Activated CD4-positive, alpha-beta T cell treated with anti-CD3 and anti-CD28 coated beads for 48 hours (primary cell): Measurements from ENCODE around the gene PLA2G4E.
A peak's percentile ranks its signal among the peaks of the same experiment; 100 is the strongest.

Experiments
- DNase-seq: peaks from one replicate; pipeline ENCODE4 v3.0.0-alpha.2; 2020

PLA2G4E gene

DNA sequence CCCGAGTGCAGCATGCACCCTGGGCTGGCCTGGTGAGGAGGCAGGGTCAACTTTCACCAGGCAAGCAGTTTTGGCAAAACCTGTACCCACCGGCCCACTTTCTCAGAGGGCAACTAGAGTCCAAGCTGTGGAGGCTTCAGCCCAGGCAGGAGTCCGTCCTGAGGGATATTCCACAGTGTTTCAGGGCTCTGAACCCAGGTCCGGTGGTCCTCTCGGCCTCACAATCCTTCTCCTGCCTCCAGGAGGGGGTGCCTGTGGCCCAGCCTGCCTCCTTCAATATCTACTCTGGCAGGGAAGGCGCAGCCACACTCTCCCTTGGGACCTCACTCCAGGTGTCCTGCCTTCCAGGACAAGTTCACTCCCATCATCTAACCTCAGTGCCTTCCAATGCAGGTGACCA lies 3.9 kb downstream of the PLA2G4E start:
- DNase-seq: no peak

DNA sequence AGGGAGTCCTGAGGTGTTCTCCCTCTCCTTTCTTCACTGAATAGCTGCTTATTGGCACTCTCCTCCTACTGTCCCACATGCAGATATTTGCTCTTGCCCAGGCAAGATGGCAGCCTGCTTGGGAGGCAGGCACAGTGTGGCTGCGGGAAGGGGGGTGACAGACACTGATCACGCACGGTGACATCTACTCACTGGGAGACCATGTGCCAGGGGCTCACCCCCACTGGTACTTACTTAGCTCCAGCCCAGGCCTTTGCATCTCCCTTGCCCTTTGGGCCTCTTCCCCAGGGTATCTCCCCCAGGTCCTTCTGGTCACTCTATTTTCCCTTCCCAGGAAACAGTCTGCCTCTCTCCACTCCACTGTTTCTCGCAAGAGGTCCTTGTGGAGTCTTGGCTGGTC lies 6.4 kb downstream of the PLA2G4E start:
- DNase-seq: no peak

DNA sequence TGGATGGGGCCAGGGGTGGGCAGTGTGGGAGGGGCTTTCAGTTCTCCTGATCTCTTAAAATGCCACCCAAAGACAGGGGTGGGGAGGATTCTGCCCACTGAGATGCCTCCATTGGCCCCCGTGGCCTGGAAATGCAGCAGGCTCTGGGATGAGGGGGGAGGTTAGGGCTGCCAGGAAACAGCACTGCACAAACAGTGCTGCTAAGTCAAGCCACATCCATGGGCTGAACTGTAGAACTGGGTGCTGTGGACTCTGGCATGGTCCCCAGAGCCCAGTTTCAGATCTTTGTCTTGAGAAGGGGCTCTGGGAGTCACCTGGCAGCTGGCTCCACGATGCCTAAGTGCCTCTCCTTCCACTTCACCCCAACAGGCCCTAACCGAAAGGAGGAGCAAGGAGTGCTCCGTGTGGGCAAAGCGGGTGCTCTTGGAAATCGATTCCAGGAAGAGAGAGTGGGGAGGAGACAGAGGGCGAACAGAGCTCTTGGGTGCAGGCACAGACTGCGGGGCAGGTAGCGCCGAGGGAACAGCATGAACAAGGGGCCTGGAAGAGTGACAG lies 7.8 kb downstream of the PLA2G4E start:
- no peak for DNase-seq

DNA sequence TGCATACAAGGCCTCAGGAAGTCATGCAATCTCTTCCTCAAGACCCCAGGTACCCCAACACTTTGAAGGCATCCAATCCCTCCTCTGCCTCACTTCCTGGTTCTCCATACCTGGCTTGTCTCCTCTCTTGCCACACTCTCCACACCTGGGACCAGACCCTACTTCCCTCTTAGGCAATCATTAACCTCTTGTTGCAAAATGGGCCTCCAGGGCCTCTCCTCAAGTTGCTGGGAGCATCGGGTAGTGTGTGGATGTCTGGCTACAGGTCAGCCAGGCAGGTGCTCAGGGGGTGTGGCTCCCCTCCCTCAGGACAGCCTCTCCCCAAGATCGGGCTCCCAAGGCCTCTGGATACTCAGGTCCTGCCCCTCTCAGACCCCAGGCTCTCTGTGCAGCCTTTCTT lies 8.6 kb downstream of the PLA2G4E start:
- no peak for DNase-seq

DNA sequence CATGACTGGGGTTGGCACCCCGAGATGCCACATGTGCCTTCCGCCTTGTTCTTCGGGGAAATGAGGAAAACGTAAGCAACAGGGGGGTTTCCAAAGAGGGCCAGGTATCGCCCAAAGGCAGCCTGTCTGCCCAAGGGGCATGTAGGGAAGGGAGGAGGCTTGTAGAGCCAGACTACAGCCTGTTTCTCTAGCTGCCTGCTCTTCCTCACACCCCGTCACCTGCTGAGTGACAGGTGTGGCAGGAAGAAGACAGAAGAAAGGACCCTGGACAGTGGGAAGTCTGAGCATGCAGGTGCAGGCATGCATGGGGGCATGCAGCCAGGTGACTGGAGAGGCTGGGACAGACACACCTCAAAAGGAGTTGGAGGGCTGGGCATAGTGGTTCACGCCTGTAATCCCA lies 9.8 kb downstream of the PLA2G4E start:
- no peak for DNase-seq

DNA sequence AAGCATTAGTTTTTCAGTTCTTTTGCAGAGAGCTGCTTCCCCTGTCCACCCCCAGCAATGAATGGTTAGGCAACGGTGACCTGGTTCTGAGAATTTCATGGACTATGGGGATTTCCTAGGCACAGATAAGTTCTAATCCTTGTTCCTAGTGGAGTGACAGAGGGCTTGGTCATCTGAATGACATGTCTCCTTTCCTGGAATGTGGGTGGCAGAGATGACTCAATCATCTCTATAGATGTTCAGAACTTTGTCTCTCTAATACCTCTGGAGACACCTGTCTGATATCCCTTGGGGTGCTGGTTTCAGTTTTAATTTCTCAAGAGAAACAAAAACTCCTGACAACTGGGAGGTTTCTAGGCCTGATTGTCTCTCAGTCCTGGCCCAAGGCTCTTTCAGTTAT lies 10.4 kb downstream of the PLA2G4E start:
- peak; percentile 34 for DNase-seq

DNA sequence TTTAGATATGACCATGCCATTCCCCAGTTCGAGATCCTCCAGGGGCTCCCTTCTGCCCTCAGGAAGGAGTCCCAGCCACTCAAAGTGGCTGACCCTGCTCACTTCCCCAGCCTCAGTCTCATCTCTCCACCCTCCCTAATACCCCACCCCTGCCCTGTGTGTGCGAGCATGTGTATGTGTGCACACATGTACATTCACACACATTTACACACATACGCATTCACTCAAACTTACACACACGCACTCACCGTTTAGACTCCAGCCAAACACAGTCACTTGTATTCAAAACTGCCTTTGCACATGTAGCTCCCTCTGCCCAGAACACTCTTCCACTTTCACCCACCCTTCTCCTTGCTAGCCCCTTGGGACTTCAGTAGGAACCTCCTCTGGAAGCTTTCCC lies 11.4 kb downstream of the PLA2G4E start:
- DNase-seq: no peak

DNA sequence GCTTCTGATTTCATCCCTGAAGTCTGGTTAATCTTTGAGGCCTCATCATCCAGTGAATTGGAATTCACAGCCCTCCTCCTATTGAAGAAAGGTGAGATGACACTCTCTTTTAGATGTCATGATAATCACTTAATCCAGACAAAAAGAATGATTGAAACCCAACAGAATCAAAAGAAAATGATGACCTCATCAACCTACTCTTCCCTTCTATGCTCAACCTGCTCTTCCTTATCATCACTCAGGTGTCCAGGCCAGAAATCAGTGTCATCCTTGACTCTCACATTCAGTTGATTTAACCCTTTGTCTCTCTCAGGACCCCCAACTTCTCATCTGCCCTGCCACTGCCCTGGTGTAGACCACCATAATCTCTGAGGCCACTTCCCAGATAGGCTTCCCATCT lies 11.8 kb downstream of the PLA2G4E start:
- no peak for DNase-seq

DNA sequence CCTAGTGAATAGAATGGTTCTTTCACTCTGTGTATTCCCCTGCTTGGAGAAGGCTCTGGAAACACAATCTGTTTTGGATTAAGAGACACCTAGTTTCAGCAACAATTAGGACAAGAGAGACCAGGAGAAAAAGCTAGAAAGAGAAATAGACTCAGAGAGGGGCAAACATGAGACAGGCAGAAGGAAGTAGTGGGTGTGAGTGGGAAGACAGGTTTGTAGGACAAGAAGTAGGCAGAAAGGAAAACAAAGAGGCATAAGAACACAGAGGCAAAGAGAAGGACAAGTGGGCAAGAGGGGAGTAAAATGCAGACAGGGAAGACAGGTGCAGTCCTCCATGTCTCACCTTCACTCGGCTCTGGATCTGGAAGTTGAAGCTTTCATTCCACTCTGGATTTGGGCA lies 13.5 kb downstream of the PLA2G4E start:
- no peak for DNase-seq

DNA sequence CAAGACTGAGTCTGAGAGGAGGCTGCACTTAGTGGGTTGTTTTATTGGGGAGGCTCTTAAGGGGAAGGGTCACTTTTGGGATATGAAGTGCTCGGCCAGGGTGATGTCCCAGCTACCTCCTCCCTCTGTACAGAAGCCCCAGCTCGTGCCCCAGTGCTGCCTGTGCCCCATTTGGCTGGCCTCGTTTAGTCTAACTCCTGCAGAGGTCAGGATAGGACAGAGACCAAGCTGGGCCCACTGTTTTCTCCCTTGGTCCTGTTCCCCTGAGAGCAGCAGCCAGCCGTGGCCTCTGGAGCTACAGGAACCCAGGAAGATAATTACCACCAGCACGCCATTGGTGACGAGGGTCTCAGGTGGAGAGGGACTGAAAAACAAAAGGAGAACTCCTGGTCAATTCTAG lies 18.5 kb downstream of the PLA2G4E start:
- no peak for DNase-seq

DNA sequence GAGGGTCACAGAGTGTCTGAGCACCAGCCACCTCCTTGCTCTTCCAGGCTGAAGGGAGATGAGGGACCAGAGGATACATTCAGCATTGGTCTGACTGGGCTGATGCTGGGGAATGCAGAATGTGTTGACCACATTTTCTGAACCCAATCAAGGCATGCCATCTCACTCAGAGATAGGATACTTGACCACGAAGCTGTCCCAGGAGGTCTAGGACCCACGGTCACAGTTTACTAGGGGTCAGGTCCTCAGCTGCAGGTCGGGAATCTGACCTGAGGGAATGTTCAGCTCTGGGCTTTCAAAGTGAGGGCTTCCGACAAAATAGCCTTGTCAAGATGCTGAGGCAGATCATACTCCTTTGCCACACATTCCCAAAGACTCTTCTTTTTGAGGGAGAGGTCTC lies 19.6 kb downstream of the PLA2G4E start:
- no peak for DNase-seq

DNA sequence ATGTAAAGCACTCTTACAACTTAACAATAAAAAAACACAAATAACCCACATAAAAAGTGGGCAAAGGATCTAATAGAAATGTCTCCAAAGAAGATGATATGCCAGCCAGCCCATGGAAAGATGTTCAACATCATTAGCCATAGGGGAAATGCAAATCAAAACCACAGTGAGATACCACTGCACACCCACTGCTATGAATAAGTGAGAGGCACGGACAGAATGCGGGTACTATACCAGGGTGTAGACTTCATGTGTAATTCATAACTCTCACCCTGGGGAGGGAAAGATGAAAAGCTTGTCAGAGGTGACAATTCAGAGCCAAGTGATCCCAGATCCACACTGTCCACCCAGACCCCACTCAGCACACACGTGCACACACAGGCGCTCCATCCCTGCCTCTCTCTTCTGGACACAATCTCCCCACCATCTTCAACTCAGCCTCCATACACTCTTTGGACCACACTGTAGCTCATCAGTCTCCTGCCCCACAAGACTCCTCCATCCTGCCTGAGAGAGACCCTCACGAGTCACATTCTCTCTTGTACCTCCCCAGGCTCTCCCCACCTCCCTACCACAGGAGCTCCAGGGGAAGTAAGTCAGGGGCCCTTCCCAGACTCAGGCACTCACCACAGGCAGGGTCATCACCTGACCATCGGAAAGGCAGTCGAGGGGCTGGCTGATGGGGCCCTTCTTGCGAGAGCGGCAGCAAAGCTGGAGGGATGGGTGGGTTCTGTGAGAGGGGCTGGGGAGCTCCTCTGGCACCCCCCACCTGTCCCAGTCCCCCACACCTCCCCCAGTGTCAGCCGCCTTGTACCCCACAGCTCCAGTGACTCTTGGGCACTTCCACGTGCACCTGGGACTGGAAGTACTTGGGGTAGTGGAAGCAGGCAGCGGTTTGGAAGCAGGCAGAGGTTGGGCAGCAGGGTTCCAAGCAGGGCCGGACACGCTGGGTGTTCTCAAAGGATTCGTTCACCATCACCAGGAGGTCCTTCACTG lies 21.3 kb downstream of the PLA2G4E start:
- DNase-seq: peak; percentile 13

DNA sequence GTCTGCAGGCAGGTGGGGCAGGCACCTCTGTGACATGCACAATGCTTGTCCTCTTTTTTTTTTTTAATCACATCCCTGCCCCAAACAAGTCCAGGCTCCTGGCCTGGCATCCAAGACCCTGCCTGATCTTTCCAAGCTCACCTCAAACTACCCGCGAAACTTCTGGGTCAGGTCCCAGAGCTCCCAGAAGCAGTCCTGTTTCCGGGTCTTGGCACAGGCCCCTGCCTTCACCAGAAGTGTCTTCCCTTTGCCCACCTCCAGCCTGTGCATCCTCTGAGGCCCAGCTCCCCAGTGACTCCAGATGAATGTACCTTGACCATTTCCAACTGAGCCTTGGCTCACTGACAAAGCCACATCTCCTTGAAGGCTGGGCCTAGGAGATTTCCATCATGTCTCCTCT lies 23.0 kb downstream of the PLA2G4E start:
- DNase-seq: no peak

DNA sequence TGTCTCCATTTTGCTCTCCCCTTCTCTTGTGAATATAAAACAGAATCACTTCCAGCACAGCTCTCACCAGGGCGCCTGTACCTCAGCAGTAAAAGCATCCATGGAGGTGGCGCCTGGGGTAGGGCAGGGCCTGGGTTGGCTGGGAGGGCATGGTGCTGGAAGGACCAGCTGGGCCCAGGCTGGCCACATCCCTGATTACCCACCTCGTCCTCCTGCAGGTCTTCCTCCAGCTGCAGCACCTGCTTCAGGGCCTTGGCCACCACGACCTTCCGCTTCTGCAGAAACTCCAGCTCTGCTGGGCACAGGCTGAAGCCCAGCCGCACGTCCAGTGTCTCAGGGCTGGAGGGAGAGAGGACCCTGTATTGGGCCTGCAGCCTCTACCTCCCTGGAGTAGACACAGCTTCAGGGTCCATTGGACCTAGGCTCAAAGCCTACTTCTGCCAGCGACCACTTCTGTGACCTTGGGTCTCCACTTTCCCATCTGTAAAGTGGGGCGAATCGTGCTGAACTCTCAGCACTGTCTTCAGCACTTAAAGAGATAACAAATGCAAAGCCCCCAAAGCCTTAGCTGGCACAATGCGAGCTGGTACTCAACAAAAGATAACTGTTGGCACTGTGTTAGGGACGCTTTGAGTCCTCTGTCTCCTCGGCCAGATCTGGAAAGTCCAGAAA lies 23.8 kb downstream of the PLA2G4E start:
- DNase-seq: no peak

DNA sequence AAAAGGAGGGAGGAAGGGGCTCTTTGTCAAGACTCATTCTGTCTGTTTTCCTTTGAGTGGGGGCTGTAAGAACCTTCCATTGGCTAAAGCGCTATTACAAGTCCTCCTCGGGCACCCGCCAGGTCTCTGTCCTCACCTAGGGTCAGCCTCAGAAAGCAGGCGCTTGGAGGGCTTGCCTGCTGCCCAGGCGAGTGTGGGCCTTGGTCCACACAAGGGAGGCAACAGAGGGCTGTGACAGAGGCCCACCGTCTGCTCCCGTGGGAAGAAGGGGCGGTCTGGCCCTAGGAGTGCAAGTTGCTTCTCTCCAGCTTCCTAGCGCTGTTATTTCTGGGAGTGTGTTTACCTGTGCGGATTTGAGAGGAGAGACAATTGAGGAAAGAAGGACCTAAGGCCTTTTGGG lies 24.5 kb downstream of the PLA2G4E start:
- DNase-seq: no peak

DNA sequence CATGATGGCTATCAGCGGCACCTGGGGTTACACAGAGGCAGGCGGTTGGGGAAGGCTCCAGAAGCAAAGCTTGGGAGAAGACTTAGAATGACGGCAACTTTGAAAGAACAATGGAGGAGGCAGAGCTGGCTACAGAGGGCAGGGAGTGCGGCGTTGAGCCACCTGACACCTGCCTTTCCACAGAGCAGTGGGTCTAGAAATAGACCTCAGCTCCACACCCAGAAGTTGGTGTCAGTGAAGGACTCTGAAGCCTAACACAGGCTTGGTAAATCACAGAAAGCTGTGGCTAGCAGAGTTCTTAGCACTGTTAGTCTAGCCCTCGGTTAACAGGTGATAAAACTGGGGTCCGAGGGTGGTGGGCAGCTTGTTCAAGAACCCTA lies 25.4 kb downstream of the PLA2G4E start:
- DNase-seq: no peak

DNA sequence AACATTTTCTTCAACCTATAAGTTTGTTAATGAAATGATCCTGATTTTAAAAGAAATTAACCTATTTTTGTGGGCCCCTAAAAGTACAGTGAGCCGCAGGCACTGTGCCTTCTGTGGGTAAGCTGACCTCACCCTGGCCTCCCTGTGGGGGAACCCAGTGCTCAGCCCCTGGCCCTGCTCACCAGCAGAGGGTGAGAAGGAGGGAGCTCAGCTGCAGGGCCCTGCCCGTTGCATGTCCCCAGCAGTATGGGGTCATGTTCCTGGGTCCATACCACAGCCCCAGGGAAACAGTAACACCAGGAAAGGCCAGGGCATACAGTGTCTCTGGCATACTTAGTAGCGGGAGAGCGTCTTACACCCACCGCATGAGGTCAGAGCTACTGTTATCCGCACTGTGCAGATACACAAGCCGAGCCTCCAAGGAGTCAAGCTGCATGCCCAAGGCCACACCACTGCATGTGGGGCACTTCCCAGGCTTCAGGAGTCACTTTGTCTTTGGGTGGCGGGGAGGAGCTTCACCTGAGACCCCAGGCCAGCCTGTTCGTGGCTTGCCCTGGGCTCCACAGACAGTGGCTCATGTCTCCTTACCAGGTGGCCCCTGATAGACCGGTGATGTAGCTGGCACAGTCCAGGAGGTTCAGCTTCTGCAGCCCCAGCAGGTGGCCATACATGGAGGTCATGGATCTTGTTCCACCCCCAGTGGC lies 25.9 kb downstream of the PLA2G4E start:
- DNase-seq: no peak

DNA sequence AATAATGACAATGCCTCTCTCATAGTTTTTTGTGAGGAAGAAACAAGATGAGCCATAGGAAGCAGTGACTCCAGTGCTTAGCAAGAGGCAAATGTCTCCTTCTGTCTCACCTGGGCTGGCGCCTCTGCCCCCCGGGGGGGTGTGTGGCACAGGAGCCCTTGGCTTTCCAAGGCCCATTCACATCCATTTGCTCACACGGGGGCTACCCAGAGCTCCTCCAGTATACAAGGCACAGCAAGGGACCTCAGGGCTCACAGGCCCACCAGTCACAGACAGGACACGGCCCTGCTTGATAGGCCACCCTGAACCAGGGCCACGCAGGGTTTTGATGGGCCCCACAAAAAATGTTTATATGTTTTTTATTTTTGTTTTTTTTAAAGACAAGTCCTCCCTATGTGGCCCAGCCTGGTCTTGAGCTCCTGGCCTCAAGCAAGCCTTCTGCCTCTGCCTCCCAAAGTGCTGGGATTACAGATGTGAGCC lies 26.6 kb downstream of the PLA2G4E start:
- no peak for DNase-seq

DNA sequence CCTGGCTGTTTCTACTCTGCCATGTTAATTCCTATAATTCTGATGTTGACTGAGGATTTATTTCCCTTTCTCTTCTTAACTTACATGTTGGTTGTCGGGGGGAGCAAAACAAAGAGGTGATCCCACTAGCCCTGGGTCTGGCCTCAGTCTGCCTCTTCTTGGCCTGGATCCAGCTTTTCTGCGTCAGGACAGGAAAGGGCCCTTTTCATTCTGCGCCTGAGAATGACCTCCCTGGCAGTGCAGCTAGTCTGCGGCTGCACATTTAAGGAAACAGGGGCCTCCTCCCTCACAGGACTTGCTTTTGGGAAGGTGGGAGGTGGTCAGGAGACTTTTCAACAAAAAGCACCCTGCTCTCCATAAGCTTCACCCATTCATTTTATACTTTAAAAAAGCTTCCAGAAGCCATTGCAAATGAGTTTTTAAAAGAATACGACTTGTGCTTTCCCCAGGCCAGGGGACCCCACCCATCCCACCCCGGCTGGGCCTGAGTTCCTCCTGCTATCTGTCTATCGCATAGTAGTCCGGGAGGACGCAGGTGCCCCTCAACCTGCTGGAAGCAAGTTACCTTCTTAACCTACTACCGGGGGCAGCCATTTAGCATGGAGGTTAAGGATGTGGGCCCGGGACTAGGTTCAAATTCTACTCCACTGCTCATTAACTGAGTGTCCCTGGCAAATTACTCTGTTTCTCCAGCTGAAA lies 27.2 kb downstream of the PLA2G4E start:
- no peak for DNase-seq

DNA sequence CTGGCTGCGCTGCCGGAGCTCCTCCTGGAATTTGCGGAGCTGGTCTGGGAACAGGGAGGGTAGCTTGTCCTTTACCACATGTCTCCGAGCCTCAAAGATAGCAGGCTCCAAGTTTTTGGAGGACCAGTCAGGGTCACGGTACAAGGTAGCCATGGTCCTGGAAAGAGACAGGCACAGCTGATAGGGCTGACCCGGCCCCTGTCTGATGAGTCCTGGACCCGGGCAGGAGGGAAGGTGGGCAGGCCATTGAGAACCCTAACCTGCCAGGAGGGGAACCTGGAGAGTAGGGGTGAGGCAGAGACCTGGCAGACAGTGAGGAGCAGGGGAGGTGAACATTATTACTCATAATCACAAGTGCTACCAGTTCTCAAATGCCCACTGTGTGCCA lies 28.0 kb downstream of the PLA2G4E start:
- DNase-seq: no peak

DNA sequence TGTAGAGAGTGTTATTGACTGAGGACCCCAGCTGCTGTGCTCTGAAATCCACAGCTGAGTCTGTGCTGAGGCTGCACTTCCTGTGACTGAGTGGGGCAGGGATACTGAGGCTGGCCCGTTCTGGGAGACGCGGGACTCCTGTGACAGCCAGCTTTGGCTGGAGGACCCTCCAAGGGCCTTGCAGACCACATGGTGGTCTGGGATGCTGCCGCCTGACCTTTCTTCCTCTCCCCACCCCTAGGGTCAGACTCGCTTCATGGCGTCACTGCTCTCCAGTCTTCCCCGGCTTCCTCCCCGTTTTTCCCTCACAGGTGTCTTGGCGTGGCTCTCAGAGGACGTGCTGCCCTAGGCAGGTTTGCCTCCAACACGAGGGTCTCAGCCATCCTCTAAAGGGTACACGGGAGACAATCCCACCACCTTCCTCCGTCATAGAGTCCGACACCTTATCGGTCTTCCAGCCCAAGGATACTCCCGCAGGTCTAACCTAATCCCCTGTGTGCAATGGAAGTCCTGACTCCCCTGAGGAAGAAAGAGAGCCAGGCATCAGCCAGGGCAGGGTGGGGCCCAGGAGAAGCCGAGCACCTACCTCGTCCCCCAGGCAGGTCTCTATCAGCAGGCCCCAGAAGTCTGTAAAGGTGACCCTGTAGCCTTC lies 28.6 kb downstream of the PLA2G4E start:
- DNase-seq: no peak

DNA sequence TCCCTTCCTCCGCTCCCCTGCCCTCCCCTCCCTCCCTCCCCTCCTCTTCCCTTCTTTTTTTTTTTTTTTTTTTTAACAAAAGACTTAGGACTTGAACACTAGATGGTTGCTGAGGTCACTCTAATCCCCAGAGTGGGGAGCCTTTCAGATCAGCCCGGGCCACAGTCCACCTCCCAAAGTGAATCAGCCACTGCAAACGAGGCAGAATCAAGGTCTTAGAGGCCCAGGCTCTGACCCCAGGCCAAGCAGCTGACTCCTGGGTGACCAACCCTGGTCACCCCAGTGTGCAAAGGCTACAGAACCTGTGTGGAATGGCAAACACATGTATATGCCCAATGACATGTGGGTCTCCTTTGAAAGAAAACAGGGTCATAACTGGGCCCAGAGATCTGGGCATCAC lies 30.2 kb downstream of the PLA2G4E start:
- DNase-seq: no peak
